Mucosa of stomach (tissue), 1 donor: ENCODE data around the gene ANKDD1B.
"Not testable (repeated sequence)": the region's sequence is repeated elsewhere in the genome, so short reads cannot be mapped to it uniquely, and the experiment has no call there.

Source experiments
- H3K27me3 ChIP-seq: one replicate; pipeline ENCODE4 v1.7.0; 2013; ENCODE audit warnings: mild to moderate bottlenecking, low read length; ENCODE audit not compliant: control insufficient read depth, insufficient read depth
- H3K36me3 ChIP-seq: one replicate; pipeline ENCODE4 v1.7.0; 2013; ENCODE audit warnings: low read length; ENCODE audit not compliant: control insufficient read depth, insufficient read depth
- H3K4me1 ChIP-seq: one replicate; pipeline ENCODE4 v1.7.0; 2013; ENCODE audit warnings: mild to moderate bottlenecking, low read length; ENCODE audit not compliant: control insufficient read depth, insufficient read depth
- H3K4me3 ChIP-seq: one replicate; pipeline ENCODE4 v1.7.0; 2013; ENCODE audit warnings: low read length
- H3K9ac ChIP-seq: one replicate; pipeline ENCODE4 v1.7.0; 2013; ENCODE audit warnings: mild to moderate bottlenecking, low read length, moderate library complexity
- H3K9me3 ChIP-seq: one replicate; pipeline ENCODE4 v1.7.0; 2013; ENCODE audit warnings: mild to moderate bottlenecking, low read length, moderate library complexity; ENCODE audit not compliant: control insufficient read depth
- donor health status: Pancreatic carcinoma.

Gene ANKDD1B

DNA sequence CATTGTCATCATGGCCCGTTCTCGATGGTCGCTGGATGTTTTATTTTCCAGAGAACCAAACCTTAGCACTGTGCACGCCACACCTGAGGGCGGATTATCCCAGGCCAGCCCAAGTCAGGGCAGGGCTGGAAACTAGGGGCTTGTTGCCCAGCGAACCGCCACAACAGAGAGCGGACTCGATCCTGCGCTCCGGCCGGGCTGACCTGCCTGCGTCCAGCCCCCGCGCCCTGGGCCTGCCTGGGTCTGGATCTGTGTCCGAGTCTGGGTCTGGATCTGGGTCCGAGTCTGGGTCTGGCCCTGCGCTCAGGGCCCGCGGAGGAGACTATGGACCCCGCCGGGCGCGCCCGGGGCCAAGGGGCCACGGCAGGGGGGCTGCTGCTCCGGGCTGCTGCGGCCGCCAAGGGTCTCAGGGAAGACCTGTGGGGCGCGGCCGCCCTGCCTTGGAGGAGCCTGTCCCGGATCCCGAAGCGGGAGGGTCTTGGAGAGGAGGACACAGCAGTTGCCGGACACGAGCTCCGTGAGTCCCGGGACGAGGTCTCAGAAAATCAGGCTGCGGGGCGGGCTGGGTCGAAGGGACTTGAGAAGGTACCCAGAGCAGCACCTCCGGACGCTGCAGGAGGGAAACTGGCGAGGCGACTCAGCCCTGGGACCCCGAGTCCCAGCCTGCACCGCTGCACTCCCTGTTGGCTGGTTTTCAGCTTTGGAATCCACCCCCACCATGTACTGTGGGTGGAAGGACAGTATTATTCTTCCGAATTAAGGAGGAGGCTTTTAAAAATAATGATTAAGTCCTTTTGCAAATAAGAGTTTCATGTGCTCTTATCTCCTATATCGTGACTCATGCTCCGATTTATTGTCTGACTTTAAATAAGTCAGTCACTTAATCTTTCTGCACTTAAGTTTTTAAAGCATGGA is at the start of gene ANKDD1B:
Gene ANKDD1B, plus strand, starts transcription at position 143 of the 915 bp plus-strand sequence. Its CDS starts 182 bp downstream, at position 325.
- Histone ChIP-seq H3K27me3 (no peaks in the 10 kb centered on the region), H3K9ac (peak within 1 kb of the TSS; percentile 93), H3K36me3 (no peaks in the 10 kb centered on the region), H3K4me3 (peak within 1 kb of the TSS; percentile 69), H3K4me1 (peaks cover 11% of the 10 kb centered on the region), H3K9me3 (no peaks in the 10 kb centered on the region)

DNA sequence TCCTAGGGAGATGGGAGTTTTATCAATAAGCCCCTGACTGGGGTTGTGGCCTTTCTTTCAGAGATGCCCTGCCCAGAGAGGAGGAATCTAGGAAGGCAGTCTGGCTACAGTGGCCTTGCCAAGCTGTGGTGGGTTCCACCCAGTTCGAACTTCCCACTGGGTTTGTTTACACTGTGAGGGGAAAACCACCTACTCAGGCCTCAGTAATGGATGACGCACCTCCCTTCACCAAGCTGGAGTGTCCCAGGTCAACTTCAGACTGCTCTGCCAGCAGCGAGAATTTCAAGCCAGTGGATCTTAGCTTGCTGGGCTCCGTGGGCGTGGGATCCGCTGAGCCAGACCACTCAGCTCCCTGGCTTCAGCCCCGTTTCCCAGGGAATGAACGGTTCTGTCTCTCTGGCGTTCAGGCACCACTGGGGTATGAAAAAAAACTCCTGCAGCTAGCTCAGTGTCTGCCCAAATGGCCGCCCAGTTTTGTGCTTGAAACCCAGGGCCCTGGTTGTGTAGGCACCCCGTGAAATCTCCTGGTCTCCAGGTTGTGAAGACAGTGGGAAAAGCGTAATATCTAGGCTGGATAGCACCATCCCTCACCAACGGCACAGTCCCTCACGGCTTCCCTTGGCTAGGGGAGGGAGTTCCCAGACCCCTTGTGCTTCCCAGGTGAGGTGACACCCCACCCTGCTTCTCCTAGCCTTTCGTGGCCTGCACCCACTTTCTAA is 45.1 kb upstream of the ANKDD1B start:
- not testable (repeated sequence) for H3K9me3 ChIP-seq, H3K4me3 ChIP-seq, H3K27me3 ChIP-seq, H3K36me3 ChIP-seq, H3K9ac ChIP-seq
- peaks cover 26% of the 10 kb centered on the region for H3K4me1 ChIP-seq

DNA sequence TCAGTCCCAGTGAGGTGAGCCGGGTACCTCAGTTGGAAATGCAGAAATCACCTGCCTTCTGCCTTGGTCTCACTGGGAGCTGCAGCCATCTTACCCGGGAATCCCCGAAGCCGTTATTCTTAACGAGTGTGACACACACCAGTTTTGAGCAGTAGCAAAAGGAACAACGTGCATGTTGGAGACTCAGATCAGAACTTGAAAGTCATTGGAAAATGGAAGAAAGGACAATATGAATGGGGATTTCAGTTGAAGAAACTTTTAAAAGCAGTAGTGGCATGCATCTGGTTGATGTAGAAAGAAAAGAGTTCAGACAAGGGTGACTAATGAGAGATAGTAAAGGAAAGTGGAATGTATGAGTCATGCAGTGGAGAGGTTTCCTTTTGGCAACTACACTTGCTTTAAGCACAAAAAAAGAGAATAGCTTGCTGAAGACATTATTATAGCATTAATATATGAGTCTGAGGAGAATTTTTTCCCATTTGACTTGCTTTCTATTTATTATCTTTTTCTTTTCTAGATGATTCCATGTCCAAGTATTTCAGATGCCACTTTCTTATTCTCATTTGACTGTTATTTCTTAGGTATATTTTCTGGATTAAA is 44.4 kb upstream of the ANKDD1B start:
- peaks cover 29% of the 10 kb centered on the region for H3K4me1 ChIP-seq
- no peak overlapping the region for H3K9ac ChIP-seq
- H3K27me3 ChIP-seq: no peaks in the 10 kb centered on the region
- no peak overlapping the region for H3K4me3 ChIP-seq
- H3K36me3 ChIP-seq: no peaks in the 10 kb centered on the region
- no peaks in the 10 kb centered on the region for H3K9me3 ChIP-seq

DNA sequence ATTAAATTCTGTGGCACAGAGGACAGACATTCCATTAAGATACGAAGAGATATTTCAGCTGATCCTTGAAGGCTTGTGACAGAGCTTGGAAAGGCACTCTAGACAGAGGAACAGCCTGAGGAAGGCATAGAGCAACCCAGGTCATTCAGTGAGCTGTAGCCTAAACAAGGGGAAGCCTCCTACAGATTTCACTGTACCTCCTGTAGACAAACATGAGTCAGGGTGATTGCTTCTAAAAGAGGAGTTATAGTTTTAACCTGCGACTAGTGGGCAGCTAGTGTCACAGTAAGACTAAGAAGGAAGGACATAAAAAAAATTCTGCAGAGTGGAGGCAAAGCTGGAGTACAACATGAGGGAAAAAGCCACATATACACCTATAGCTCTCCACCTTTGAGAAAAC is 43.5 kb upstream of the ANKDD1B start:
- no peaks in the 10 kb centered on the region for H3K36me3 ChIP-seq
- H3K9me3 ChIP-seq: no peaks in the 10 kb centered on the region

DNA sequence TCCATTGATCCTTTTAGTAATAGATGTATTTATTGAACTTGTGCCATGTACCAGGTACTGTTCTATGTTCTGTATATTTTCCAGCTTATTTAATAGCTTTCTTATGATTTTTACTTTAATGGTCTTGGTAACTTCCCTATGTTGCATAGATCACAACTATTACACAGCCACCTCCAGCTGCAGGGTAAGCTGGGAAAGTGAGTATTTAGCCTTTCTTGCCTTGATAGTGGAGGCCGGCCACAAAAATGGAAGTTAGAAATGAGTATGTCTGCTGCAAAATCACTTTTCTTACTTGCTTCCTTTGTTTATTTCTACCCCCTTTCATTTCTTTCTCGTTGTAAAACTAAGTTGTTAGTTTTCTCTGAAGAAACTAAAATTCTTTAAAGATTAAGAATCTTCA is 43.1 kb upstream of the ANKDD1B start:
- no peaks in the 10 kb centered on the region for H3K9me3 ChIP-seq
- no peaks in the 10 kb centered on the region for H3K27me3 ChIP-seq
- H3K9ac ChIP-seq: no peak overlapping the region
- peaks cover 29% of the 10 kb centered on the region for H3K4me1 ChIP-seq
- H3K36me3 ChIP-seq: no peaks in the 10 kb centered on the region
- H3K4me3 ChIP-seq: no peak overlapping the region

More for the DNA sequence above, 43.5 kb upstream of the ANKDD1B start:
- Histone ChIP-seq H3K4me3 (no peak overlapping the region), H3K9ac (no peak overlapping the region), H3K27me3 (no peaks in the 10 kb centered on the region), H3K4me1 (peaks cover 29% of the 10 kb centered on the region)

DNA sequence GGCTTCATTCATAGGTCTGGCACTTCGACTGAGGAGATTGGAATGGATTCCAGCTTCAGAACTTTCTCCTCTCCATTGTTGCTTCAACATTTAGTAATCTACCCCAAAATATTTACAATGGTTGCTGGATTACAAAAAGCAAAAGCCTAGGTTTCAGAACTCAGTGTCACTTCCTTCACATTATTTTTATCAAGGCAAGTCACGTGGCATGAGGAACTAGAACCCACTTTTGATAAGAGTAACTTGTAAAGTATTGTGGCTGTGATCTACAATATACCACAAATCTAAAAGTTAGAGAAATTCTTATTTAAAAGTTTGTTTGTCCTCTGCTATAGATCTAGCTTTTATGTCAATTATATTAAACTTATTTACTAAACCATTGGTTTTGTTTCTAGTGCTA is 39.7 kb upstream of the ANKDD1B start:
- no peaks in the 10 kb centered on the region for H3K36me3 ChIP-seq
- H3K9ac ChIP-seq: no peak overlapping the region
- H3K4me1 ChIP-seq: peaks cover 17% of the 10 kb centered on the region
- no peak overlapping the region for H3K4me3 ChIP-seq
- H3K27me3 ChIP-seq: no peaks in the 10 kb centered on the region
- H3K9me3 ChIP-seq: no peaks in the 10 kb centered on the region

DNA sequence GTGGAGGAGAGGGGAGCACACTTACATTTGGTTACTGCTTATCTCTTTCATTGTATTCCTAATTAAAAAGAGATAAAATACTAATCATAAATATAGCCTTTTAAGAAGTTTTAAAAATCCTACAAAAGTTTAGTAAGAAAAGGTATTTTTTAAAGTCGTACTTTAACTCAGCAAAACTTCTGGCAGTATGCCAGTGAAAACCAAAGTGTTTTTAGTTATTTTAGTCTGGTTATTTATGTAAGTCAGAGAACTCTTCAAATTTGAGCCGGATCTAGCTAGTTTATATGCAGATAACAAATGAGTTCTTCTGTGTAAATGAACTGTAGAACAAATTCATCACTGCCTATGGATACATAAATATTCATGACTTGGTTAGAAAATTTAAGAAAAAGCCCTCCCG is 36.5 kb upstream of the ANKDD1B start:
- H3K4me1 ChIP-seq: peaks cover 4% of the 10 kb centered on the region
- no peaks in the 10 kb centered on the region for H3K27me3 ChIP-seq
- H3K9ac ChIP-seq: no peak overlapping the region
- no peak overlapping the region for H3K4me3 ChIP-seq
- no peaks in the 10 kb centered on the region for H3K9me3 ChIP-seq
- H3K36me3 ChIP-seq: no peaks in the 10 kb centered on the region

DNA sequence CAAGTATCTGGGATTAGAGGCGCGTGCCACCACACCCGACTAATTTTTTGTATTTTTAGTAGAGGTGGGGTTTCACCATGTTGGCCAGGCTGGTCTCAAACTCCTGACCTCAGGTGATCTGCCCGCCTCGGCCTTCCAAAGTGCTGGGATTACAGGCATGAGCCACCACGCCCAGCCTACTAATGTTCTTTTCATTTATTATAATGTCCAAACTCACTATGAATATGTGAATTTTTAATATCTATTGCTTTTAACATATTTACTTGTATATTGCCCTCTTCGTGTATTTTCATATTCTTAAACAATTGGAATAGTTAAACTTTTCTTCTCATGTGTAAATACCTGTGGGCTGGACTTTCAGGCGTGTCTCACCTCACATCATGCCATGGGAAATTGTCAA is 33.0 kb upstream of the ANKDD1B start:
- H3K9me3 ChIP-seq, H3K9ac ChIP-seq, H3K4me3 ChIP-seq, H3K27me3 ChIP-seq, H3K4me1 ChIP-seq, H3K36me3 ChIP-seq: not testable (repeated sequence)

DNA sequence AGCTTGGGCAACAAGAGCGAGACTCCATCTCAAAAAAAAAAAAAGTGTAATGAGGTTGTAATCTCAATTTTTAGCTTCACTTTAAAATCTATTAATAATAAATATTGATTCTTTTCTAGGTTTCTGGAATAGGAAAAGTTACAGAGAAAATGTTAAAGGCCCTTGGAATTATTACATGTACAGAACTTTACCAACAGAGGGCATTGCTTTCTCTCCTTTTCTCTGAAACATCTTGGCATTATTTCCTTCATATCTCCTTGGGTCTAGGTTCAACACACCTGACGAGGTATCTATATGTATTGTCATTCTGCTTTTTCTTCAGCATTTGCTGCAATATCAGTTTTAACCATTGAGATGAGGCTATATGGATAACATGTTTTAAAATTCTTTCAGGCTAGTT is 26.6 kb upstream of the ANKDD1B start:
- Histone ChIP-seq H3K4me1 (no peaks in the 10 kb centered on the region), H3K4me3 (no peak overlapping the region), H3K9ac (no peak overlapping the region), H3K36me3 (no peaks in the 10 kb centered on the region), H3K9me3 (no peaks in the 10 kb centered on the region), H3K27me3 (no peaks in the 10 kb centered on the region)

DNA sequence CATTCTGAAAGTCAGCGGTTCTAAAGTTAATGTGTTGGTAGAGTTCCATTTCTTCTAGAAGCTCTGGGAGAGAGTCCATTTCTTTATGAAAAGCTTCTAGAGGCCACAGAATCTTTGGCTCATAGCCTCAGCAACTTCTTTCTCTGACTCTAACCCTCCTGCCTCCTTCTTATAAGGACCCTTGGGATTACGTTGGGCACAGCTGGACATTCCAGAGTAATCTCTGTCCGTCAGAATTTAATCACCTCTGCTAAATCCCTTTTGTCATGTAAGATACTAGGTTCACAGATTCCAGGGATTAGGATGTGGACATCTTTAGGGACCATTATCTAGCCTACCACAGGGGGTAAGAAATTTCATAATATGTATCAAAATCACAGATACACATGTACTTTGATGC is 22.6 kb upstream of the ANKDD1B start:
- H3K4me1 ChIP-seq: no peaks in the 10 kb centered on the region
- H3K27me3 ChIP-seq: no peaks in the 10 kb centered on the region
- no peaks in the 10 kb centered on the region for H3K36me3 ChIP-seq
- H3K4me3 ChIP-seq: no peak overlapping the region
- no peaks in the 10 kb centered on the region for H3K9me3 ChIP-seq
- H3K9ac ChIP-seq: no peak overlapping the region

DNA sequence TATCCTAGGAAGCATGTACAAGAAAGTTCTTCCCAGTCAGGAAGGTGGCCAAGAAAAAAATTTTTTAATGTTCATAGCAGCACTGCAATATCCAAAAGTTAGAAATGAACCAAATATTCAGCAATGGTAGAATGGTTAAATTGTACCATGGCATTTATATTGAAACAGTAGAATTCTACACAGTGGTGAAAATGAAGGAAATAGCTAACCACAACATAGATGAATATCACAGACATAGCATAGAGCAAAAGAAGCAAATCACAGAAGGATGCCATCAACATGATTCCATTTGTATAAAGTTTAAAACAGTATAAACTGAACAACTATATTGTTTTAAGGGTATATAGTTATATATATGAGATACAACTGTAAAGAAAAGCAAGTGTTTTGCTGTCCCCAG is 10.7 kb upstream of the ANKDD1B start:
- Histone ChIP-seq H3K4me1 (no peaks in the 10 kb centered on the region), H3K4me3 (no peak overlapping the region), H3K9ac (no peak overlapping the region), H3K36me3 (no peaks in the 10 kb centered on the region), H3K9me3 (no peaks in the 10 kb centered on the region), H3K27me3 (no peaks in the 10 kb centered on the region)

DNA sequence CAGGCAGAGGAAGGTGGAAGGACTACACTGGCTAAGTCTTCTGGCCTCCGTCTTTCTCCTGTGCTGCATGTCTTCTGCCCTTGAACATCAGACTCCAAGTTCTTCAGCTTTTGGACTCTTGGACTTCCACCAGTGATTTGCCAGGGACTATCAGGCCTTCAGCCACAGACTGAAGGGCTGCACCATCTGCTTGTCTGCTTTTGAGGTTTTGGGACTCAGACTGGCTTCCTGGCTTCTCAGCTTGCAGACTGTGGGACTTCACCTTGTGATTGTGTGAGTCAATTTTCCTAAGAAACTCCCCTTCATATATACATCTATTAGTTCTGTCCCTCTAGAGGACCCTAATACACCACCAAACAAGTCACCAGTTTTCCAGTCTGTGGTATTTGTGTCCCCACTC is 9.7 kb upstream of the ANKDD1B start:
- Histone ChIP-seq H3K36me3 (no peaks in the 10 kb centered on the region), H3K27me3 (no peaks in the 10 kb centered on the region), H3K9me3 (no peaks in the 10 kb centered on the region), H3K4me3 (no peak overlapping the region), H3K4me1 (no peaks in the 10 kb centered on the region), H3K9ac (no peak overlapping the region)
